ENCODE data around the gene STK33.

DNA sequence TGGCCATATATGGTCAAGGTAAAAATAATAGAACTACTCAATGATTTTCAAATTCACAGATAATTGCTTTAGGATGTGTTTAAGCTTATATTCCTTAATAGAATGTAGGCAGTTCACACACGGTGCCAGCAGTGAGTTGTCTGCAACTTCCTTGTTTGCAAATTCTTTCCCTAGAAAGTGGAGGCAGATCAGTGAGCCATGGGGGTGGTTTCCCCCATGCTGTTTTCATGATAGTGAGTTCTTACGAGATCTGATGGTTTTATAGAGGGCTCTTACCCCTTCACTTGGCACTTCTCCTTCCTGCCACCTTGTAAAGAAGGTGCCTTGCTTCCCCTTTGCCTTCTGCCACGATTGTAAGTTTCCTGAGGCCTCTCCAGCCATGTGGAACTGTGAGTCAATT lies 218.6 kb downstream of the STK33 start:
- TF ChIP-seq CTCF (IDR thresholded peaks at IDR 0.05), result no peak
- TF ChIP-seq POLR2A (IDR thresholded peaks at IDR 0.05), result no peak

All from adrenal gland (tissue), 5 donors.